ENCODE measurements around the gene NELFCD. TPM values are rescaled to one million over a fixed set of nuclear protein-coding genes. Genes with fewer than 3 reads are reported as not detected.

The NELFCD gene
- polyA plus RNA-seq, 1 of the 3 experiments (the other 2 are of a cell fraction): 90.0 TPM

GRCh38 chr20:58993332-58994248, 12.5 kb downstream of the NELFCD start (continued):
- no peak for TF ChIP-seq REST (IDR thresholded peaks at IDR 0.05; ENCODE audit: low read depth, low read length)
- TF ChIP-seq CTCF (IDR thresholded peaks at IDR 0.05): no peak
- TF ChIP-seq SMC3 (IDR thresholded peaks at IDR 0.05; ENCODE audit: low read depth, low read length): no peak
- TF ChIP-seq EP300 (IDR thresholded peaks at IDR 0.05; ENCODE audit: borderline replicate concordance in 1 of 2, low read depth in 1 of 2, low read length in 1 of 2): no peak
- TF ChIP-seq GATA2 (CRISPR knock-in tag; IDR thresholded peaks at IDR 0.05): no peak

GRCh38 chr20:58994390-58995159, 13.5 kb downstream of the NELFCD start:
- Histone ChIP-seq H3K9ac (no peak overlapping the region), H2AFZ (ENCODE audit: low read depth) (no peak overlapping the region), H3K9me2 (no peaks in the 10 kb centered on the region), H3K27ac (ENCODE audit: low read depth in 2 of 2, low read length in 1 of 2) (no peak overlapping the region), H3K4me1 (ENCODE audit: control insufficient read depth in 1 of 2, insufficient read depth in 2 of 2, low read depth in 1 of 2, low read length in 1 of 2) (no peaks in the 10 kb centered on the region; a peak in 1 of 4 replicates), H3K79me2 (ENCODE audit: insufficient read depth) (no peaks in the 10 kb centered on the region), H3K36me3 (replicated peaks in 1 of 2; ENCODE audit: control insufficient read depth in 1 of 2, insufficient read depth in 2 of 2, low read length in 1 of 2) (peaks cover 36 to 55% of the 10 kb centered on the region in 2 experiments), H4K20me1 (ENCODE audit: insufficient read depth) (no peaks in the 10 kb centered on the region), H3K4me3 (ENCODE audit: low read depth in 2 of 2, low read length in 1 of 2) (no peak overlapping the region), H3F3A (replicated peaks; ENCODE audit: insufficient read depth) (no peaks in the 10 kb centered on the region), H3K9me3 (no peaks in the 10 kb centered on the region), H3K4me2 (no peak overlapping the region), H3K27me3 (ENCODE audit: insufficient read depth) (no peaks in the 10 kb centered on the region)
- POLR2A ChIA-PET: no interaction called here
- 96% methylated on average over 17 of the region's 17 CpGs for WGBS (ENCODE audit: low lambda C conversion rate)
- DNase-seq: no peak
- CTCF ChIA-PET: no interaction called here
- TF ChIP-seq CTCF (IDR thresholded peaks at IDR 0.05) (no peak), NRF1 (IDR thresholded peaks at IDR 0.05; ENCODE audit: low read depth, low read length) (no peak), POLR2AphosphoS5 (IDR thresholded peaks at IDR 0.05; ENCODE audit: low read depth, low read length) (no peak), SIN3A (IDR thresholded peaks at IDR 0.05; ENCODE audit: borderline replicate concordance, low read depth, low read length) (no peak), MEF2A (IDR thresholded peaks at IDR 0.05; ENCODE audit: borderline replicate concordance, low read depth) (no peak), REST (IDR thresholded peaks at IDR 0.05; ENCODE audit: low read depth, low read length) (no peak), PBX3 (IDR thresholded peaks at IDR 0.05) (no peak), RAD21 (IDR thresholded peaks at IDR 0.05; ENCODE audit: low read length) (no peak), GATA2 (CRISPR knock-in tag; IDR thresholded peaks at IDR 0.05) (no peak), GABPA (IDR thresholded peaks at IDR 0.05; ENCODE audit: low read depth) (no peak), TEAD4 (IDR thresholded peaks at IDR 0.05; ENCODE audit: borderline replicate concordance, insufficient read depth) (no peak), RCOR1 (IDR thresholded peaks at IDR 0.05; ENCODE audit: low read length) (no peak)

All from SK-N-SH (cell line).